SK-N-SH (cell line): ENCODE measurements around the gene USP40. TPM values are rescaled to one million over a fixed set of nuclear protein-coding genes. Genes with fewer than 3 reads are reported as not detected.

ENCODE experiments used
- CTCF ChIA-PET: fragments of 300-600, 350-600 bp; formaldehyde crosslinking; extraction: SDS; loops from one replicate; lab custom pipeline; 2021; lab: Yijun Ruan, JAX
- POLR2A ChIA-PET: fragments of 350-600 bp; sonication (Branson Sonifier 250); formaldehyde crosslinking; extraction: SDS; loops from one replicate; lab custom pipeline; 2020; ENCODE audit warnings: antibody characterized with exemption, inconsistent platforms; lab: Yijun Ruan, JAX
- DNase-seq: peaks from one replicate; pipeline ENCODE4 v3.0.0; 2012
- H2AFZ ChIP-seq: fragments of 200-600 bp; sonication (generic); 2 replicates; pipeline ENCODE4 v1.8.1; 2016; ENCODE audit warnings: antibody characterized with exemption, mild to moderate bottlenecking, low read depth
- H3F3A ChIP-seq: fragments of 200-600 bp; sonication (generic); replicated peaks from 2 replicates; pipeline ENCODE3; 2016; ENCODE audit warnings: antibody characterized with exemption, mild to moderate bottlenecking; ENCODE audit not compliant: insufficient read depth
- H3K27ac ChIP-seq, 2 experiments: fragments of 200-500 bp in 1 of 2; fragments of 200-600 bp in 1 of 2; sonication (Bioruptor generic) in 1 of 2; sonication (generic), shearing (Covaris generic) in 1 of 2; 2 replicates each; pipeline versions ENCODE4 v1.5.1 to v1.6.1; 2014 to 2016; ENCODE audit warnings: low read depth in 2 of 2, inconsistent platforms in 1 of 2, low read length in 1 of 2, mild to moderate bottlenecking in 1 of 2, mixed read lengths in 1 of 2
- H3K27me3 ChIP-seq: fragments of 200-600 bp; sonication (generic), shearing (Covaris generic); 2 replicates; pipeline ENCODE4 v1.6.1; 2016; ENCODE audit warnings: mixed run types; ENCODE audit not compliant: insufficient read depth
- H3K36me3 ChIP-seq, 2 experiments: fragments of 200-500 bp in 1 of 2; fragments of 200-600 bp in 1 of 2; sonication (Bioruptor generic) in 1 of 2; sonication (generic) in 1 of 2; replicated peaks in 1 of 2; 2 replicates each; pipeline versions ENCODE3 to v1.5.1; 2014 to 2016; ENCODE audit warnings: low read length in 1 of 2, mild to moderate bottlenecking in 1 of 2; ENCODE audit not compliant: insufficient read depth in 2 of 2, control insufficient read depth in 1 of 2
- H3K4me1 ChIP-seq, 2 experiments: fragments of 200-500 bp in 1 of 2; fragments of 200-600 bp in 1 of 2; sonication (Bioruptor generic) in 1 of 2; sonication (generic), shearing (Covaris generic) in 1 of 2; 2 replicates each; pipeline versions ENCODE4 v1.5.1 to v1.6.1; 2014 to 2016; ENCODE audit warnings: low read depth in 1 of 2, low read length in 1 of 2, mixed run types in 1 of 2; ENCODE audit not compliant: insufficient read depth in 2 of 2, control insufficient read depth in 1 of 2
- H3K4me2 ChIP-seq: fragments of 200-600 bp; sonication (generic), shearing (Covaris generic); 2 replicates; pipeline ENCODE4 v1.6.1; 2017; ENCODE audit warnings: mixed run types
- H3K4me3 ChIP-seq, 2 experiments: fragments of 200-500 bp in 1 of 2; fragments of 200-600 bp in 1 of 2; sonication (Bioruptor generic) in 1 of 2; sonication (generic), shearing (Covaris generic) in 1 of 2; 2 replicates each; pipeline versions ENCODE4 v1.5.1 to v1.8.1; 2014 to 2016; ENCODE audit warnings: low read depth in 2 of 2, inconsistent platforms in 1 of 2, low read length in 1 of 2, mild to moderate bottlenecking in 1 of 2, mixed read lengths in 1 of 2, moderate library complexity in 1 of 2
- H3K79me2 ChIP-seq: fragments of 200-600 bp; sonication (generic); 2 replicates; pipeline ENCODE4 v1.8.1; 2017; ENCODE audit warnings: mild to moderate bottlenecking; ENCODE audit not compliant: insufficient read depth
- H3K9ac ChIP-seq: fragments of 200-600 bp; sonication (generic); 2 replicates; pipeline ENCODE4 v1.6.1; 2017; ENCODE audit warnings: mixed run types
- H3K9me2 ChIP-seq: fragments of 200-600 bp; sonication (generic); 2 replicates; pipeline ENCODE4 v1.6.1; 2017; ENCODE audit warnings: mixed run types
- H3K9me3 ChIP-seq: fragments of 200-600 bp; sonication (generic); 2 replicates; pipeline ENCODE4 v1.6.1; 2017; ENCODE audit warnings: mixed run types, mild to moderate bottlenecking, moderate library complexity
- H4K20me1 ChIP-seq: fragments of 200-600 bp; sonication (generic); 2 replicates; pipeline ENCODE4 v1.6.1; 2017; ENCODE audit warnings: mild to moderate bottlenecking, mixed run types; ENCODE audit not compliant: insufficient read depth
- CTCF ChIP-seq: fragments of 200-600 bp; sonication (generic); IDR thresholded peaks from 2 replicates; pipeline ENCODE4 v1.6.1; 2017; ENCODE audit warnings: antibody characterized with exemption, mild to moderate bottlenecking, moderate library complexity
- EP300 ChIP-seq, 2 experiments: IDR thresholded peaks; 2 replicates each; pipeline versions ENCODE4 v1.4.0 to v1.6.1; 2012; ENCODE audit warnings: borderline replicate concordance in 1 of 2, low read depth in 1 of 2, low read length in 1 of 2
- FOXM1 ChIP-seq: IDR thresholded peaks from 2 replicates; pipeline ENCODE4 v1.4.0; 2012; ENCODE audit warnings: low read depth, mild to moderate bottlenecking
- GABPA ChIP-seq: IDR thresholded peaks from 2 replicates; pipeline ENCODE4 v1.4.0; 2012; ENCODE audit warnings: low read depth, mild to moderate bottlenecking
- IRF3 ChIP-seq: fragments of 150-350 bp; IDR thresholded peaks from 2 replicates; pipeline ENCODE4 v1.6.1; 2016; ENCODE audit warnings: mild to moderate bottlenecking, low read depth, low read length
- JUND ChIP-seq: IDR thresholded peaks from 2 replicates; pipeline ENCODE4 v1.4.0; 2012
- MEF2A ChIP-seq: IDR thresholded peaks from 2 replicates; pipeline ENCODE4 v1.4.0; 2012; ENCODE audit warnings: low read depth, borderline replicate concordance
- NFIC ChIP-seq: IDR thresholded peaks from 2 replicates; pipeline ENCODE4 v1.4.0; 2012; ENCODE audit warnings: borderline replicate concordance
- RAD21 ChIP-seq: IDR thresholded peaks from 2 replicates; pipeline ENCODE4 v1.6.1; 2012; ENCODE audit warnings: mild to moderate bottlenecking, low read length
- REST ChIP-seq: IDR thresholded peaks from 2 replicates; pipeline ENCODE4 v1.6.1; 2012; ENCODE audit warnings: mild to moderate bottlenecking, low read depth, low read length, moderate library complexity
- RFX5 ChIP-seq: IDR thresholded peaks from 2 replicates; pipeline ENCODE4 v1.6.1; 2012; ENCODE audit warnings: mild to moderate bottlenecking, improper control_type of control experiment, low read length
- RXRA ChIP-seq: IDR thresholded peaks from 2 replicates; pipeline ENCODE4 v1.4.0; 2012; ENCODE audit warnings: low read depth, mild to moderate bottlenecking, borderline replicate concordance
- whole genome bisulfite sequencing: methylation state at CpG from one replicate; pipeline ENCODE4 v1.1.6; 2017; ENCODE audit warnings: low lambda C conversion rate; 5-methylcytosine and 5-hydroxymethylcytosine counted together
- polyA plus RNA-seq, 3 experiments: library from polyadenylated mRNA; depleted of rRNA; stranded (reverse); fragments of >200 nt; gene quantifications; 2 replicates each; pipeline ENCODE4 v1.2.3, GENCODE V29; 2012

The USP40 gene
- polyA plus RNA-seq, 1 of the 3 experiments (the other 2 are of a cell fraction): 37.0 TPM

DNA sequence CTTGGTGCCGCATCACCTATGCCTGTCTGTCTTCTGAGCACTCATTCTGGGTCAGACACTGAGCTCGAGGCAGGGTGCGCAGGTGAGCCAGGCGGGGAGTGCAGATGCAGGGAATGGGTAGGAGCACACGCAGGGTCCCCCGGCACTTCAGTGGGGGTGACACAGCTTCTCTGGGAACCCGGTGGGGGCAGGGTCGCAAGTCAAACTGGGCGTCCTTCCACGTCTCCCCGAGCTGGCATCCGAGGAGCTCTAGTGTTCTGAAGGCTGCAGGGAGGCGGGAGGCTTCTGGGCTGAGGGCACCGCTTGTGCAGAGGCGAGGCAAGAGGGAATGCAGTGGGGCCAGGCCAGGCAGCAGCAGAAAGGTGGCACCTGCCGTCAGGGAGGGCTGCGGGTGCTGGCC, 126.3 kb downstream of the USP40 start:
- H3K4me1 ChIP-seq: no peaks in the 10 kb centered on the region
- H2AFZ ChIP-seq: no peak overlapping the region
- no peak for TF ChIP-seq MEF2A
- no peak for TF ChIP-seq FOXM1
- TF ChIP-seq JUND: no peak
- TF ChIP-seq IRF3: no peak
- no peak for TF ChIP-seq EP300 (IDR thresholded peaks at IDR 0.05; ENCODE audit: borderline replicate concordance in 1 of 2, low read depth in 1 of 2, low read length in 1 of 2)
- no peak for TF ChIP-seq RAD21
- TF ChIP-seq RFX5: no peak
- no peak for TF ChIP-seq GABPA
- no peak for TF ChIP-seq RXRA
- TF ChIP-seq NFIC: no peak
- no peak for TF ChIP-seq REST
- no peak for TF ChIP-seq CTCF
- POLR2A ChIA-PET: no interaction called here
- H3K79me2 ChIP-seq: peaks cover 8% of the 10 kb centered on the region; the same call in 1 of the 2 replicates
- peaks cover 5 to 28% of the 10 kb centered on the region in 2 experiments for H3K36me3 ChIP-seq
- H3K27ac ChIP-seq: no peak overlapping the region
- no peaks in the 10 kb centered on the region for H3K9me3 ChIP-seq
- H3K9me2 ChIP-seq: no peaks in the 10 kb centered on the region
- no peak overlapping the region for H3K4me3 ChIP-seq
- no peak overlapping the region for H3K4me2 ChIP-seq
- H3K27me3 ChIP-seq: no peaks in the 10 kb centered on the region
- 98% methylated on average over 14 of the region's 17 CpGs for WGBS
- H4K20me1 ChIP-seq: no peaks in the 10 kb centered on the region
- CTCF ChIA-PET: interaction anchor here (1.0 to 1.3 kb wide), 2 partner anchors 31 to 186 kb away, joined by 3 read pairs; no protein-coding TSS in a partner anchor
- no peak overlapping the region for H3K9ac ChIP-seq
- H3F3A ChIP-seq: no peaks in the 10 kb centered on the region
- DNase-seq: no peak
